HCT116 (cell line): ENCODE results near the gene TGM2. TPM values are rescaled to one million over a fixed set of nuclear protein-coding genes. Genes with fewer than 3 reads are reported as not detected.

ENCODE experiments used
- ATAC-seq: fragments of 200-7000 bp; cut with Tn5 transposase; 2 replicates; pipeline ENCODE4 v1.9.1; 2020; ENCODE audit warnings: mild to moderate bottlenecking, moderate library complexity
- BruUV-seq: library from RNA; stranded (reverse); fragments of 400-500 nt; replicated peaks from 2 replicates; lab custom pipeline; 2021; lab: Mats Ljungman, UMichigan
- CTCF ChIA-PET: fragments of 300-600 bp; sonication (Branson Sonifier 250); formaldehyde crosslinking; loops from one replicate; lab custom pipeline; 2021; ENCODE audit warnings: antibody characterized with exemption; lab: Charles Lee
- POLR2A ChIA-PET: fragments of 300-600, 350-600 bp; sonication (Branson Sonifier 250); formaldehyde crosslinking; loops from one replicate; lab custom pipeline; 2021; ENCODE audit warnings: antibody characterized with exemption; lab: Charles Lee
- RAD21 ChIA-PET, 2 experiments: fragments of 300-600 bp; sonication (Branson Sonifier 250); formaldehyde crosslinking; loops; one replicate each; lab custom pipeline; 2023; ENCODE audit warnings: low total read pairs in 2 of 2; ENCODE audit not compliant: uncharacterized antibody in 2 of 2, unreplicated experiment in 2 of 2, low non-redundant PET in 1 of 2; lab: Charles Lee
- DNase-seq: peaks from one replicate; pipeline ENCODE4 v3.0.0-alpha.2; 2010; ENCODE audit warnings: low read depth, low spot score
- H2AFZ ChIP-seq: fragments of 200-600 bp; shearing (Covaris generic), sonication (generic); 2 replicates; pipeline ENCODE4 v1.6.1; 2017; ENCODE audit warnings: low read depth, mixed run types, mixed read lengths, antibody characterized with exemption, low read length; ENCODE audit not compliant: poor library complexity, severe bottlenecking
- H3K27ac ChIP-seq: 2 replicates; pipeline ENCODE4 v1.5.1; 2012; ENCODE audit warnings: low read depth, low read length
- H3K27me3 ChIP-seq: fragments of 200-600 bp; sonication (generic); 2 replicates; pipeline ENCODE4 v1.6.1; 2016; ENCODE audit warnings: mixed run types, low read length, mixed read lengths; ENCODE audit not compliant: insufficient read depth
- H3K36me3 ChIP-seq, 2 experiments: fragments of 200-500 bp in 1 of 2; fragments of 200-600 bp in 1 of 2; sonication (Bioruptor generic) in 1 of 2; sonication (generic) in 1 of 2; 2 replicates each; pipeline versions ENCODE4 v1.5.1 to v1.6.1; 2014 to 2016; ENCODE audit warnings: low read length in 2 of 2, inconsistent platforms in 1 of 2, mixed read lengths in 1 of 2, mixed run types in 1 of 2; ENCODE audit not compliant: insufficient read depth in 2 of 2, control insufficient read depth in 1 of 2
- H3K4me1 ChIP-seq, 2 experiments: fragments of 200-600 bp in 1 of 2; sonication (generic) in 1 of 2; 2 replicates each; pipeline versions ENCODE4 v1.5.1 to v1.6.1; 2012 to 2017; ENCODE audit warnings: low read length in 2 of 2, inconsistent platforms in 1 of 2, mild to moderate bottlenecking in 1 of 2, mixed read lengths in 1 of 2, mixed run types in 1 of 2, moderate library complexity in 1 of 2; ENCODE audit not compliant: insufficient read depth in 2 of 2, control insufficient read depth in 1 of 2
- H3K4me2 ChIP-seq: fragments of 200-600 bp; sonication (generic); 2 replicates; pipeline ENCODE4 v1.6.1; 2017; ENCODE audit warnings: mixed run types, low read length, mixed read lengths
- H3K4me3 ChIP-seq, 2 experiments: fragments of 200-600 bp in 1 of 2; sonication (generic) in 1 of 2; replicated peaks in 1 of 2; 2 replicates each; pipeline ENCODE4 v1.5.1; 2011 to 2016; ENCODE audit warnings: low read length in 2 of 2, control low read depth in 1 of 2, low read depth in 1 of 2, mild to moderate bottlenecking in 1 of 2, mixed read lengths in 1 of 2, mixed run types in 1 of 2
- H3K79me2 ChIP-seq: fragments of 200-600 bp; sonication (generic); 2 replicates; pipeline ENCODE4 v1.6.1; 2017; ENCODE audit warnings: mild to moderate bottlenecking, mixed run types, low read length, moderate library complexity, mixed read lengths; ENCODE audit not compliant: insufficient read depth
- H3K9ac ChIP-seq: fragments of 200-600 bp; sonication (generic); 2 replicates; pipeline ENCODE4 v1.6.1; 2016; ENCODE audit warnings: low read length, mixed read lengths
- H3K9me2 ChIP-seq: fragments of 200-600 bp; sonication (generic), shearing (Covaris generic); 2 replicates; pipeline ENCODE4 v1.6.1; 2017; ENCODE audit warnings: mixed run types, mild to moderate bottlenecking, moderate library complexity; ENCODE audit not compliant: insufficient read depth
- H3K9me3 ChIP-seq, 2 experiments: fragments of 200-500 bp in 1 of 2; fragments of 200-600 bp in 1 of 2; sonication (Bioruptor generic) in 1 of 2; sonication (generic) in 1 of 2; 2 replicates each; pipeline ENCODE4 v1.6.1; 2014 to 2017; ENCODE audit warnings: low read length in 2 of 2, mixed read lengths in 2 of 2, inconsistent platforms in 1 of 2, low read depth in 1 of 2, mild to moderate bottlenecking in 1 of 2, mixed run types in 1 of 2, moderate library complexity in 1 of 2; ENCODE audit not compliant: control insufficient read depth in 1 of 2, insufficient read depth in 1 of 2
- H4K20me1 ChIP-seq: fragments of 200-600 bp; sonication (generic), shearing (Covaris generic); 2 replicates; pipeline ENCODE4 v1.6.1; 2017; ENCODE audit warnings: mixed run types, mild to moderate bottlenecking, moderate library complexity; ENCODE audit not compliant: insufficient read depth
- CTCF ChIP-seq, 3 experiments: fragments of 200-600 bp in 1 of 3; sonication (generic) in 1 of 3; IDR thresholded peaks in 2 of 3; conservative IDR thresholded peaks in 1 of 3; 2 replicates each; pipeline ENCODE4 v1.5.1; 2012 to 2017; ENCODE audit warnings: low read depth in 2 of 3, low read length in 2 of 3, antibody characterized with exemption in 1 of 3, borderline replicate concordance in 1 of 3, control low read depth in 1 of 3, mild to moderate bottlenecking in 1 of 3, mixed read lengths in 1 of 3, mixed run types in 1 of 3, moderate library complexity in 1 of 3; ENCODE audit not compliant: insufficient read depth in 1 of 3
- EGR1 ChIP-seq: IDR thresholded peaks from 2 replicates; pipeline ENCODE4 v1.6.1; 2012; ENCODE audit warnings: low read depth
- EZH2phosphoT487 ChIP-seq: fragments of 200-600 bp; IDR thresholded peaks from 2 replicates; pipeline ENCODE4 v1.6.1; 2018; ENCODE audit warnings: antibody characterized with exemption, borderline replicate concordance
- POLR2A ChIP-seq: IDR thresholded peaks from 2 replicates; pipeline ENCODE4 v1.7.0; 2011; ENCODE audit warnings: borderline replicate concordance; ENCODE audit not compliant: insufficient read depth, insufficient read length; ENCODE audit errors: extremely low read depth
- POLR2AphosphoS5 ChIP-seq: IDR thresholded peaks from 2 replicates; pipeline ENCODE4 v1.6.1; 2011; ENCODE audit warnings: mild to moderate bottlenecking, low read depth, low read length, moderate library complexity
- SIN3A ChIP-seq: IDR thresholded peaks from 2 replicates; pipeline ENCODE4 v1.6.1; 2012; ENCODE audit warnings: low read depth
- SP1 ChIP-seq: IDR thresholded peaks from 2 replicates; pipeline ENCODE4 v1.6.1; 2012; ENCODE audit warnings: low read depth
- ZNF274 ChIP-seq: fragments of 200-500 bp; sonication (Bioruptor generic); IDR thresholded peaks from 2 replicates; pipeline ENCODE4 v1.6.1; 2014; ENCODE audit warnings: mild to moderate bottlenecking, low read depth, low read length, inconsistent platforms
- intact Hi-C: fragments of 100-400 bp; cut with micrococcal nuclease; formaldehyde crosslinking; loops from 2 replicates; pipeline ENCODE4 v1.10.0; 2022
- total RNA-seq: library from RNA; stranded (reverse); gene quantifications from one replicate; pipeline ENCODE4 v1.2.1, GENCODE V29; 2021; ENCODE audit not compliant: unreplicated experiment

Gene TGM2
- total RNA-seq, 1 experiment from 2014 or later: 6.1 TPM

DNA sequence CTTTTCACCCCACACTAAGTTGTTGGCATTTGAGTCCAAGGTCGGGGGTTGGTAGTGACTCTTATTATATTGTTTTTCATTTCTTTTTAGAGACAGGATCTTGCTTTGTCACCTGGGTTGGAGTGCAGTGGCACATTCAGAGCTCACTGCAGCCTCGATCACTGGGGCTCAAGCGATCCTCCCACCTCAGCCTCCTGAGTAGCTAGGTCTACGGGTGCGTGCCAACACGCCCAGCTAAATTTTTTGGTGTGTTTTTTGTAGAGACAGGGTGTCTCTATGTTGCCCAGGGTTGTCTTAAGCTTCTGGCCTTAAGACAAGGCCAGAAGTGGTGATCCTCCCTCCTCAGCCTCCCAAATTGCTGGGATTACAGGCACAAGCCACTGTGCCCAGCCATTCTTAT, 25.1 kb upstream of the TGM2 start:
- Histone ChIP-seq H3K27ac (no peak overlapping the region), H3K4me1 (peaks cover 6 to 28% of the 10 kb centered on the region in 2 experiments), H3K79me2 (no peaks in the 10 kb centered on the region), H3K27me3 (no peaks in the 10 kb centered on the region), H3K4me3 (no peak overlapping the region), H3K4me2 (no peak overlapping the region), H3K36me3 (no peaks in the 10 kb centered on the region), H3K9me2 (no peaks in the 10 kb centered on the region), H4K20me1 (no peaks in the 10 kb centered on the region), H3K9me3 (no peaks in the 10 kb centered on the region), H2AFZ (no peak overlapping the region), H3K9ac (no peak overlapping the region)
- TF ChIP-seq EGR1: no peak
- no peak for TF ChIP-seq SP1
- no peak for TF ChIP-seq ZNF274
- TF ChIP-seq POLR2AphosphoS5: no peak
- no peak for TF ChIP-seq EZH2phosphoT487
- intact Hi-C loops: no loop called here
- BruUV-seq: no TSS peak
- no peak for ATAC-seq
- ChIA-PET POLR2A (no interaction called here), CTCF (interaction anchor here (1.0 kb wide), 1 partner anchor 31 kb away, joined by 4 read pairs; no protein-coding TSS in a partner anchor), RAD21 (no interaction called here)
- DNase-seq: no peak

DNA sequence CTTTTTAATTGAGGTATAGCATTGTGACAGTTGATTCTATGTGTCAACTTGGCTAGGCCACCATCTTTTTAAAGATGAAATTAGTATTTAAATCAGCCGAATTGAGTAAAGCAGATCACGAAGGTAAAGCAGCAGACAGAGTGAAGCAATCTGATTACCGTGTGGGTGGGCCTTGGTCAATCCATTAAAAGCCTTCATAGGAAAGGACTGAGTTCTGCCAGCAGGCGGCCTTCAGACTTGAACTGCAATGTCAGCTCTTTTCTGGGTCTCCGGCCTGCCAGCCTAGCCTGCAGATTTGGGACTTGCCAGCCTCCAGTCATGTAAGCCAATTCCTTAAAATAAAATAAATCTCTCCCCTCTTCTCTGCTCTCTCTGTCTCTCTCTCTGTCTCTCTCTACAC, 22.4 kb upstream of the TGM2 start:
- ChIA-PET CTCF (no interaction called here), RAD21 (no interaction called here), POLR2A (no interaction called here)
- TF ChIP-seq POLR2A (no peak), CTCF (IDR thresholded peaks at IDR 0.05 in 2 of 3, conservative IDR thresholded peaks at IDR 0.05 in 1 of 3; ENCODE audit: borderline replicate concordance in 1 of 3, insufficient read depth in 1 of 3, low read depth in 2 of 3, low read length in 2 of 3) (peak in 2 of 3 experiments; percentile 23 to 37; a peak in 2 of 6 replicates), ZNF274 (no peak), SIN3A (no peak)
- no peak overlapping the region for H3K9ac ChIP-seq
- no peaks in the 10 kb centered on the region for H3K9me2 ChIP-seq
- H2AFZ ChIP-seq: peak overlapping the region; percentile 22
- H3K4me3 ChIP-seq: no peak overlapping the region
- peaks cover 10 to 45% of the 10 kb centered on the region in 2 experiments for H3K4me1 ChIP-seq
- BruUV-seq: no TSS peak
- H3K79me2 ChIP-seq: no peaks in the 10 kb centered on the region
- no peak overlapping the region for H3K27ac ChIP-seq
- no peaks in the 10 kb centered on the region for H3K36me3 ChIP-seq
- DNase-seq: no peak
- intact Hi-C loops: no loop called here
- no peaks in the 10 kb centered on the region for H3K27me3 ChIP-seq
- no peaks in the 10 kb centered on the region for H4K20me1 ChIP-seq
- ATAC-seq: peak; percentile 51
- no peaks in the 10 kb centered on the region for H3K9me3 ChIP-seq
- H3K4me2 ChIP-seq: peak overlapping the region; percentile 55
